Hematopoietic multipotent progenitor cell (in vitro differentiated cells): Measurements from ENCODE around the gene ARHGEF16. TPM values are rescaled to one million over a fixed set of nuclear protein-coding genes. Genes with fewer than 3 reads are reported as not detected.

Source experiments
- DNase-seq, 3 donors: peaks; one replicate each; pipeline ENCODE4 v3.0.0-alpha.2; 2011 to 2015; ENCODE audit warnings: low read depth in 2 of 3, low spot score in 2 of 3
- total RNA-seq: library from RNA; depleted of rRNA; stranded (reverse); fragments of >200 nt; gene quantifications from one replicate; pipeline ENCODE4 v1.2.3, GENCODE V29; 2012

Gene ARHGEF16
- total RNA-seq, 1 donor: 0.27 TPM

GRCh38 chr1:3496916-3497315 lies 42.5 kb downstream of the ARHGEF16 start:
- no peak for DNase-seq

GRCh38 chr1:3497521-3497920 lies 43.1 kb downstream of the ARHGEF16 start:
- no peak for DNase-seq

- DNase-seq: no peak
Observed at GRCh38 chr1:3498246-3498930, 43.9 kb downstream of the ARHGEF16 start.

- no peak for DNase-seq
Observed at GRCh38 chr1:3498986-3499385, 44.5 kb downstream of the ARHGEF16 start.

GRCh38 chr1:3499611-3500010 lies 45.1 kb downstream of the ARHGEF16 start:
- no peak for DNase-seq

GRCh38 chr1:3500265-3500835 lies 45.9 kb downstream of the ARHGEF16 start:
- DNase-seq: no peak

GRCh38 chr1:3501437-3501836 lies 47.0 kb downstream of the ARHGEF16 start:
- no peak for DNase-seq

- DNase-seq: peak; percentile 26 to 81 (median 42)
Observed at GRCh38 chr1:3501856-3502640, 47.6 kb downstream of the ARHGEF16 start.

GRCh38 chr1:3502641-3503524 lies 48.4 kb downstream of the ARHGEF16 start:
- no peak for DNase-seq

GRCh38 chr1:3503525-3503886 lies 49.0 kb downstream of the ARHGEF16 start:
- DNase-seq: no peak

GRCh38 chr1:3504151-3504821 lies 49.8 kb downstream of the ARHGEF16 start:
- no peak for DNase-seq

GRCh38 chr1:3504822-3505153 lies 50.3 kb downstream of the ARHGEF16 start:
- DNase-seq: no peak

- DNase-seq: no peak
Observed at GRCh38 chr1:3505161-3505560, 50.7 kb downstream of the ARHGEF16 start.

- no peak for DNase-seq
Observed at GRCh38 chr1:3506041-3506440, 51.6 kb downstream of the ARHGEF16 start.

- DNase-seq: no peak
Observed at GRCh38 chr1:3506943-3507342, 52.5 kb downstream of the ARHGEF16 start.

- no peak for DNase-seq
Observed at GRCh38 chr1:3507636-3508275, 53.3 kb downstream of the ARHGEF16 start.

- DNase-seq: no peak
Observed at GRCh38 chr1:3508757-3509415, 54.4 kb downstream of the ARHGEF16 start.

GRCh38 chr1:3509721-3510120 lies 55.3 kb downstream of the ARHGEF16 start:
- no peak for DNase-seq

- DNase-seq: no peak
Observed at GRCh38 chr1:3510136-3510955, 55.9 kb downstream of the ARHGEF16 start.
